HCT116 (cell line): ENCODE measurements around the gene DLG5. TPM values are rescaled to one million over a fixed set of nuclear protein-coding genes. Genes with fewer than 3 reads are reported as not detected.

Source experiments
- ATAC-seq: fragments of 200-7000 bp; cut with Tn5 transposase; 2 replicates; pipeline ENCODE4 v1.9.1; 2020; ENCODE audit warnings: mild to moderate bottlenecking, moderate library complexity
- BruUV-seq: library from RNA; stranded (reverse); fragments of 400-500 nt; replicated peaks from 2 replicates; lab custom pipeline; 2021; lab: Mats Ljungman, UMichigan
- CTCF ChIA-PET: fragments of 300-600 bp; sonication (Branson Sonifier 250); formaldehyde crosslinking; loops from one replicate; lab custom pipeline; 2021; ENCODE audit warnings: antibody characterized with exemption; lab: Charles Lee
- POLR2A ChIA-PET: fragments of 300-600, 350-600 bp; sonication (Branson Sonifier 250); formaldehyde crosslinking; loops from one replicate; lab custom pipeline; 2021; ENCODE audit warnings: antibody characterized with exemption; lab: Charles Lee
- RAD21 ChIA-PET, 2 experiments: fragments of 300-600 bp; sonication (Branson Sonifier 250); formaldehyde crosslinking; loops; one replicate each; lab custom pipeline; 2023; ENCODE audit warnings: low total read pairs in 2 of 2; ENCODE audit not compliant: uncharacterized antibody in 2 of 2, unreplicated experiment in 2 of 2, low non-redundant PET in 1 of 2; lab: Charles Lee
- DNase-seq: peaks from one replicate; pipeline ENCODE4 v3.0.0-alpha.2; 2010; ENCODE audit warnings: low read depth, low spot score
- H2AFZ ChIP-seq: fragments of 200-600 bp; shearing (Covaris generic), sonication (generic); 2 replicates; pipeline ENCODE4 v1.6.1; 2017; ENCODE audit warnings: low read depth, mixed run types, mixed read lengths, antibody characterized with exemption, low read length; ENCODE audit not compliant: poor library complexity, severe bottlenecking
- H3K27ac ChIP-seq: 2 replicates; pipeline ENCODE4 v1.5.1; 2012; ENCODE audit warnings: low read depth, low read length
- H3K27me3 ChIP-seq: fragments of 200-600 bp; sonication (generic); 2 replicates; pipeline ENCODE4 v1.6.1; 2016; ENCODE audit warnings: mixed run types, low read length, mixed read lengths; ENCODE audit not compliant: insufficient read depth
- H3K36me3 ChIP-seq, 2 experiments: fragments of 200-500 bp in 1 of 2; fragments of 200-600 bp in 1 of 2; sonication (Bioruptor generic) in 1 of 2; sonication (generic) in 1 of 2; 2 replicates each; pipeline versions ENCODE4 v1.5.1 to v1.6.1; 2014 to 2016; ENCODE audit warnings: low read length in 2 of 2, inconsistent platforms in 1 of 2, mixed read lengths in 1 of 2, mixed run types in 1 of 2; ENCODE audit not compliant: insufficient read depth in 2 of 2, control insufficient read depth in 1 of 2
- H3K4me1 ChIP-seq, 2 experiments: fragments of 200-600 bp in 1 of 2; sonication (generic) in 1 of 2; 2 replicates each; pipeline versions ENCODE4 v1.5.1 to v1.6.1; 2012 to 2017; ENCODE audit warnings: low read length in 2 of 2, inconsistent platforms in 1 of 2, mild to moderate bottlenecking in 1 of 2, mixed read lengths in 1 of 2, mixed run types in 1 of 2, moderate library complexity in 1 of 2; ENCODE audit not compliant: insufficient read depth in 2 of 2, control insufficient read depth in 1 of 2
- H3K4me2 ChIP-seq: fragments of 200-600 bp; sonication (generic); 2 replicates; pipeline ENCODE4 v1.6.1; 2017; ENCODE audit warnings: mixed run types, low read length, mixed read lengths
- H3K4me3 ChIP-seq, 2 experiments: fragments of 200-600 bp in 1 of 2; sonication (generic) in 1 of 2; replicated peaks in 1 of 2; 2 replicates each; pipeline ENCODE4 v1.5.1; 2011 to 2016; ENCODE audit warnings: low read length in 2 of 2, control low read depth in 1 of 2, low read depth in 1 of 2, mild to moderate bottlenecking in 1 of 2, mixed read lengths in 1 of 2, mixed run types in 1 of 2
- H3K79me2 ChIP-seq: fragments of 200-600 bp; sonication (generic); 2 replicates; pipeline ENCODE4 v1.6.1; 2017; ENCODE audit warnings: mild to moderate bottlenecking, mixed run types, low read length, moderate library complexity, mixed read lengths; ENCODE audit not compliant: insufficient read depth
- H3K9ac ChIP-seq: fragments of 200-600 bp; sonication (generic); 2 replicates; pipeline ENCODE4 v1.6.1; 2016; ENCODE audit warnings: low read length, mixed read lengths
- H3K9me2 ChIP-seq: fragments of 200-600 bp; sonication (generic), shearing (Covaris generic); 2 replicates; pipeline ENCODE4 v1.6.1; 2017; ENCODE audit warnings: mixed run types, mild to moderate bottlenecking, moderate library complexity; ENCODE audit not compliant: insufficient read depth
- H3K9me3 ChIP-seq, 2 experiments: fragments of 200-500 bp in 1 of 2; fragments of 200-600 bp in 1 of 2; sonication (Bioruptor generic) in 1 of 2; sonication (generic) in 1 of 2; 2 replicates each; pipeline ENCODE4 v1.6.1; 2014 to 2017; ENCODE audit warnings: low read length in 2 of 2, mixed read lengths in 2 of 2, inconsistent platforms in 1 of 2, low read depth in 1 of 2, mild to moderate bottlenecking in 1 of 2, mixed run types in 1 of 2, moderate library complexity in 1 of 2; ENCODE audit not compliant: control insufficient read depth in 1 of 2, insufficient read depth in 1 of 2
- H4K20me1 ChIP-seq: fragments of 200-600 bp; sonication (generic), shearing (Covaris generic); 2 replicates; pipeline ENCODE4 v1.6.1; 2017; ENCODE audit warnings: mixed run types, mild to moderate bottlenecking, moderate library complexity; ENCODE audit not compliant: insufficient read depth
- CBX3 ChIP-seq: IDR thresholded peaks from 2 replicates; pipeline ENCODE4 v1.6.1; 2012; ENCODE audit warnings: low read depth
- CEBPB ChIP-seq: IDR thresholded peaks from 2 replicates; pipeline ENCODE4 v1.6.1; 2012; ENCODE audit warnings: low read depth
- EGR1 ChIP-seq: IDR thresholded peaks from 2 replicates; pipeline ENCODE4 v1.6.1; 2012; ENCODE audit warnings: low read depth
- ELF1 ChIP-seq: IDR thresholded peaks from 2 replicates; pipeline ENCODE4 v1.6.1; 2012; ENCODE audit warnings: low read depth, borderline replicate concordance
- EZH2 ChIP-seq: fragments of 200-600 bp; sonication (generic); IDR thresholded peaks from 2 replicates; pipeline ENCODE4 v1.6.1; 2017; ENCODE audit warnings: antibody characterized with exemption, mixed run types
- EZH2phosphoT487 ChIP-seq: fragments of 200-600 bp; IDR thresholded peaks from 2 replicates; pipeline ENCODE4 v1.6.1; 2018; ENCODE audit warnings: antibody characterized with exemption, borderline replicate concordance
- FOSL1 ChIP-seq: IDR thresholded peaks from 2 replicates; pipeline ENCODE4 v1.6.1; 2012; ENCODE audit warnings: low read depth
- JUND ChIP-seq: IDR thresholded peaks from 2 replicates; pipeline ENCODE4 v1.6.1; 2012
- POLR2A ChIP-seq: IDR thresholded peaks from 2 replicates; pipeline ENCODE4 v1.7.0; 2011; ENCODE audit warnings: borderline replicate concordance; ENCODE audit not compliant: insufficient read depth, insufficient read length; ENCODE audit errors: extremely low read depth
- POLR2AphosphoS5 ChIP-seq: IDR thresholded peaks from 2 replicates; pipeline ENCODE4 v1.6.1; 2011; ENCODE audit warnings: mild to moderate bottlenecking, low read depth, low read length, moderate library complexity
- SP1 ChIP-seq: IDR thresholded peaks from 2 replicates; pipeline ENCODE4 v1.6.1; 2012; ENCODE audit warnings: low read depth
- TCF7L2 ChIP-seq: IDR thresholded peaks from 2 replicates; pipeline ENCODE4 v1.7.0; 2011; ENCODE audit warnings: borderline replicate concordance, inconsistent platforms; ENCODE audit not compliant: insufficient read depth, insufficient read length; ENCODE audit errors: extremely low read depth
- YY1 ChIP-seq: IDR thresholded peaks from 2 replicates; pipeline ENCODE4 v1.6.1; 2011; ENCODE audit warnings: low read length, low read depth, moderate library complexity, mild to moderate bottlenecking; ENCODE audit not compliant: insufficient replicate concordance; ENCODE audit errors: extremely low read depth
- ZFX ChIP-seq: fragments of 450-650 bp; IDR thresholded peaks from 2 replicates; pipeline ENCODE4 v1.6.1; 2017
- intact Hi-C: fragments of 100-400 bp; cut with micrococcal nuclease; formaldehyde crosslinking; loops from 2 replicates; pipeline ENCODE4 v1.10.0; 2022
- total RNA-seq: library from RNA; stranded (reverse); gene quantifications from one replicate; pipeline ENCODE4 v1.2.1, GENCODE V29; 2021; ENCODE audit not compliant: unreplicated experiment
- TF ChIP-seq, protein P1 (sequence below): IDR thresholded peaks from 2 replicates; pipeline ENCODE4 v1.6.1; 2012
- TF ChIP-seq, protein P2 (sequence below): IDR thresholded peaks from 2 replicates; pipeline ENCODE4 v1.6.1; 2012
- TF ChIP-seq, protein P3 (sequence below), 3 experiments: fragments of 200-600 bp in 1 of 3; sonication (generic) in 1 of 3; IDR thresholded peaks in 2 of 3; conservative IDR thresholded peaks in 1 of 3; 2 replicates each; pipeline ENCODE4 v1.5.1; 2012 to 2017; ENCODE audit warnings: low read depth in 2 of 3, low read length in 2 of 3, antibody characterized with exemption in 1 of 3, borderline replicate concordance in 1 of 3, control low read depth in 1 of 3, mild to moderate bottlenecking in 1 of 3, mixed read lengths in 1 of 3, mixed run types in 1 of 3, moderate library complexity in 1 of 3; ENCODE audit not compliant: insufficient read depth in 1 of 3
- TF ChIP-seq, protein P4 (sequence below): IDR thresholded peaks from 2 replicates; pipeline ENCODE4 v1.6.1; 2012; ENCODE audit warnings: low read depth
- TF ChIP-seq, protein P5 (sequence below): IDR thresholded peaks from 2 replicates; pipeline ENCODE4 v1.6.1; 2011; ENCODE audit warnings: mild to moderate bottlenecking, low read length, moderate library complexity; ENCODE audit not compliant: insufficient replicate concordance; ENCODE audit errors: extremely low read depth

The DLG5 gene
- total RNA-seq, 1 experiment from 2014 or later: 44.8 TPM

DNA sequence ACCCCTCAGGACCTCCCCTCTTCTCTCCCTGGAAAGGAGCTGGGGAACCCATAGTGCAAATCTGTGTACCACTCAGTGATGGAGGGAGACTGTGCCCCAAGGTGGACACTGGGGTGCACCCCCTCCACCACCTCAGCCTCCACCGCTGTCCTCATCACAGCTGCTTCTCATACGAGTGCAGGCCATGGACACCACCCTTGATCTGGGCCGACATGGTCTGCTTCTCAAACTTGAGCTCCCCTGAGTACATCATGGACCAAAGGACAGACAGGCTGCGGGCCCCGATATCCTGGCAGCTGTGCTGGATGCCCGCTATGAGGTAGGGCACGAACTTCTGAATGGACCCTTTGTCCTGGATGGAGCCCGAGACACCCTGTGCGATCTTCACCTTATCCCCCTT is 146.4 kb downstream of the DLG5 start:
- Histone ChIP-seq H3K9me3 (peaks cover 0 to 12% of the 10 kb centered on the region in 2 experiments; a peak in 1 of 4 replicates), H3K9ac (no peak overlapping the region), H3K79me2 (no peaks in the 10 kb centered on the region), H2AFZ (no peak overlapping the region), H3K27me3 (no peaks in the 10 kb centered on the region), H3K4me2 (no peak overlapping the region), H3K4me3 (no peak overlapping the region), H3K27ac (no peak overlapping the region), H3K9me2 (no peaks in the 10 kb centered on the region), H4K20me1 (no peaks in the 10 kb centered on the region), H3K4me1 (no peaks in the 10 kb centered on the region)
- CTCF ChIA-PET: no interaction called here
- no peak for ATAC-seq
- POLR2A ChIA-PET: no interaction called here
- DNase-seq: no peak
- intact Hi-C loops: no loop called here
- TF ChIP-seq ELF1 (no peak), POLR2A (no peak), ZFX (no peak), TCF7L2 (no peak), YY1 (no peak), JUND (no peak), SP1 (no peak), EZH2 (no peak), FOSL1 (no peak), POLR2AphosphoS5 (no peak), EGR1 (no peak), CBX3 (no peak), EZH2phosphoT487 (no peak), CEBPB (no peak)
- TF ChIP-seq, protein P1, sequence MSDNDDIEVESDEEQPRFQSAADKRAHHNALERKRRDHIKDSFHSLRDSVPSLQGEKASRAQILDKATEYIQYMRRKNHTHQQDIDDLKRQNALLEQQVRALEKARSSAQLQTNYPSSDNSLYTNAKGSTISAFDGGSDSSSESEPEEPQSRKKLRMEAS: no peak
- TF ChIP-seq, protein P2, sequence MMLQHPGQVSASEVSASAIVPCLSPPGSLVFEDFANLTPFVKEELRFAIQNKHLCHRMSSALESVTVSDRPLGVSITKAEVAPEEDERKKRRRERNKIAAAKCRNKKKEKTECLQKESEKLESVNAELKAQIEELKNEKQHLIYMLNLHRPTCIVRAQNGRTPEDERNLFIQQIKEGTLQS: no peak
- TF ChIP-seq, protein P3, sequence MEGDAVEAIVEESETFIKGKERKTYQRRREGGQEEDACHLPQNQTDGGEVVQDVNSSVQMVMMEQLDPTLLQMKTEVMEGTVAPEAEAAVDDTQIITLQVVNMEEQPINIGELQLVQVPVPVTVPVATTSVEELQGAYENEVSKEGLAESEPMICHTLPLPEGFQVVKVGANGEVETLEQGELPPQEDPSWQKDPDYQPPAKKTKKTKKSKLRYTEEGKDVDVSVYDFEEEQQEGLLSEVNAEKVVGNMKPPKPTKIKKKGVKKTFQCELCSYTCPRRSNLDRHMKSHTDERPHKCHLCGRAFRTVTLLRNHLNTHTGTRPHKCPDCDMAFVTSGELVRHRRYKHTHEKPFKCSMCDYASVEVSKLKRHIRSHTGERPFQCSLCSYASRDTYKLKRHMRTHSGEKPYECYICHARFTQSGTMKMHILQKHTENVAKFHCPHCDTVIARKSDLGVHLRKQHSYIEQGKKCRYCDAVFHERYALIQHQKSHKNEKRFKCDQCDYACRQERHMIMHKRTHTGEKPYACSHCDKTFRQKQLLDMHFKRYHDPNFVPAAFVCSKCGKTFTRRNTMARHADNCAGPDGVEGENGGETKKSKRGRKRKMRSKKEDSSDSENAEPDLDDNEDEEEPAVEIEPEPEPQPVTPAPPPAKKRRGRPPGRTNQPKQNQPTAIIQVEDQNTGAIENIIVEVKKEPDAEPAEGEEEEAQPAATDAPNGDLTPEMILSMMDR (IDR thresholded peaks at IDR 0.05 in 2 of 3, conservative IDR thresholded peaks at IDR 0.05 in 1 of 3; ENCODE audit: borderline replicate concordance in 1 of 3, insufficient read depth in 1 of 3, low read depth in 2 of 3, low read length in 2 of 3): no peak
- TF ChIP-seq, protein P4, sequence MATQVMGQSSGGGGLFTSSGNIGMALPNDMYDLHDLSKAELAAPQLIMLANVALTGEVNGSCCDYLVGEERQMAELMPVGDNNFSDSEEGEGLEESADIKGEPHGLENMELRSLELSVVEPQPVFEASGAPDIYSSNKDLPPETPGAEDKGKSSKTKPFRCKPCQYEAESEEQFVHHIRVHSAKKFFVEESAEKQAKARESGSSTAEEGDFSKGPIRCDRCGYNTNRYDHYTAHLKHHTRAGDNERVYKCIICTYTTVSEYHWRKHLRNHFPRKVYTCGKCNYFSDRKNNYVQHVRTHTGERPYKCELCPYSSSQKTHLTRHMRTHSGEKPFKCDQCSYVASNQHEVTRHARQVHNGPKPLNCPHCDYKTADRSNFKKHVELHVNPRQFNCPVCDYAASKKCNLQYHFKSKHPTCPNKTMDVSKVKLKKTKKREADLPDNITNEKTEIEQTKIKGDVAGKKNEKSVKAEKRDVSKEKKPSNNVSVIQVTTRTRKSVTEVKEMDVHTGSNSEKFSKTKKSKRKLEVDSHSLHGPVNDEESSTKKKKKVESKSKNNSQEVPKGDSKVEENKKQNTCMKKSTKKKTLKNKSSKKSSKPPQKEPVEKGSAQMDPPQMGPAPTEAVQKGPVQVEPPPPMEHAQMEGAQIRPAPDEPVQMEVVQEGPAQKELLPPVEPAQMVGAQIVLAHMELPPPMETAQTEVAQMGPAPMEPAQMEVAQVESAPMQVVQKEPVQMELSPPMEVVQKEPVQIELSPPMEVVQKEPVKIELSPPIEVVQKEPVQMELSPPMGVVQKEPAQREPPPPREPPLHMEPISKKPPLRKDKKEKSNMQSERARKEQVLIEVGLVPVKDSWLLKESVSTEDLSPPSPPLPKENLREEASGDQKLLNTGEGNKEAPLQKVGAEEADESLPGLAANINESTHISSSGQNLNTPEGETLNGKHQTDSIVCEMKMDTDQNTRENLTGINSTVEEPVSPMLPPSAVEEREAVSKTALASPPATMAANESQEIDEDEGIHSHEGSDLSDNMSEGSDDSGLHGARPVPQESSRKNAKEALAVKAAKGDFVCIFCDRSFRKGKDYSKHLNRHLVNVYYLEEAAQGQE: no peak
- TF ChIP-seq, protein P5, sequence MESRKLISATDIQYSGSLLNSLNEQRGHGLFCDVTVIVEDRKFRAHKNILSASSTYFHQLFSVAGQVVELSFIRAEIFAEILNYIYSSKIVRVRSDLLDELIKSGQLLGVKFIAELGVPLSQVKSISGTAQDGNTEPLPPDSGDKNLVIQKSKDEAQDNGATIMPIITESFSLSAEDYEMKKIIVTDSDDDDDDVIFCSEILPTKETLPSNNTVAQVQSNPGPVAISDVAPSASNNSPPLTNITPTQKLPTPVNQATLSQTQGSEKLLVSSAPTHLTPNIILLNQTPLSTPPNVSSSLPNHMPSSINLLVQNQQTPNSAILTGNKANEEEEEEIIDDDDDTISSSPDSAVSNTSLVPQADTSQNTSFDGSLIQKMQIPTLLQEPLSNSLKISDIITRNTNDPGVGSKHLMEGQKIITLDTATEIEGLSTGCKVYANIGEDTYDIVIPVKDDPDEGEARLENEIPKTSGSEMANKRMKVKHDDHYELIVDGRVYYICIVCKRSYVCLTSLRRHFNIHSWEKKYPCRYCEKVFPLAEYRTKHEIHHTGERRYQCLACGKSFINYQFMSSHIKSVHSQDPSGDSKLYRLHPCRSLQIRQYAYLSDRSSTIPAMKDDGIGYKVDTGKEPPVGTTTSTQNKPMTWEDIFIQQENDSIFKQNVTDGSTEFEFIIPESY: no peak
- TF ChIP-seq, all 23 proteins: peak for 0
- RAD21 ChIA-PET: no interaction called here
- peaks cover 0 to 2% of the 10 kb centered on the region in 2 experiments; a peak in 1 of 4 replicates for H3K36me3 ChIP-seq
- BruUV-seq: no TSS peak
